ENCODE data around the gene SNAPC2.
A peak's percentile ranks its signal among the peaks of the same experiment; 100 is the strongest.

SNAPC2 gene

GRCh38 chr19:7970716-7971448, 50.7 kb downstream of the SNAPC2 start:
- H3K4me3 ChIP-seq (ENCODE audit: control insufficient read depth, low read depth, low read length), result no peak overlapping the region
- peak; percentile 52 for DNase-seq (ENCODE audit: low read depth)
- TF ChIP-seq CTCF (conservative IDR thresholded peaks at IDR 0.05; ENCODE audit: control insufficient read depth, insufficient read depth, low read depth, low read length), result peak; percentile 78

- DNase-seq (ENCODE audit: low read depth), result no peak
- H3K4me3 ChIP-seq (ENCODE audit: control insufficient read depth, low read depth, low read length), result no peak overlapping the region
- no peak for TF ChIP-seq CTCF (conservative IDR thresholded peaks at IDR 0.05; ENCODE audit: control insufficient read depth, insufficient read depth, low read depth, low read length)
Observed at GRCh38 chr19:7971553-7972520, 51.7 kb downstream of the SNAPC2 start.

Data from fibroblast of mammary gland (primary cell).